ENCODE results near the gene ARHGAP22.

ARHGAP22 gene

DNA sequence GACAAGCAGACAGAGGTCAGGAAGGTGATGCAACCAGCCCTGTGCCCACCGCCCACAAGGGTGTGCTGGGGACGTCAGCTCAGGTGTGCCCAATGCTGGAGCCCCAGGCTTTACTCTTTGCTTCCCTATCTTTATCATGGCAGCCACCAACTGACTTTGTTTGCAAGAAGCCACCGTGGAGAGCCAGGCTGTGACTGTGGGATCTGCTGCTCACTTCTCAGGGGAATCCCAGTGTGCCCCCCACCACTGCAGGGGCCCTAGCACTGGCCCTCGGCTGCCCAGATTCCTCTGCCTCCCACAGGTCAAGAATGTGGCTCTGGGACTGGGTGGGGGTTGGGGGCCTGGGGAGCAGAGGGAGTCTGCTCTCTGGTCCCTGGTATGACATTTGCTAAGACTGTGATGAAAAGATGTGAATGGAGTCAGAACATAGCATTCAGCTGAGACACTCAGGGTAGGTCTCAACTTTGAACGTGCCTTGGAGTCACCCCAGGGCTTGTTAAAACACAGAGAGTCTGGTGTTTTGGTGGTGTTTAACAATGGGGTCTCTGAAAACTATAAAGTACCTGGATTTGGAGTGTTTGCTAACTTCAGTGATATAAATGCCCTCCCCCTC, 47.3 kb downstream of the ARHGAP22 start:
- no peaks in the 10 kb centered on the region for H3K36me3 ChIP-seq (replicated peaks; ENCODE audit: insufficient read depth, low read length)
- no peak overlapping the region for H3K9ac ChIP-seq (ENCODE audit: low read length)
- no peaks in the 10 kb centered on the region for H3K9me3 ChIP-seq (replicated peaks; ENCODE audit: insufficient read depth, low read length)
- no peaks in the 10 kb centered on the region for H3K27me3 ChIP-seq (replicated peaks; ENCODE audit: insufficient read depth, low read length)
- no peaks in the 10 kb centered on the region for H3K9me2 ChIP-seq (replicated peaks; ENCODE audit: insufficient read depth, low read length)
- TF ChIP-seq CTCF (IDR thresholded peaks at IDR 0.05; ENCODE audit: low read length) (no peak), EZH2 (optimal IDR thresholded peaks at IDR 0.05; ENCODE audit: low read depth, low read length) (no peak), EZH2phosphoT487 (IDR thresholded peaks at IDR 0.05; ENCODE audit: low read length) (no peak)
- H3K4me1 ChIP-seq (ENCODE audit: low read length): no peaks in the 10 kb centered on the region
- H3K4me3 ChIP-seq (ENCODE audit: low read length): no peak overlapping the region
- no peaks in the 10 kb centered on the region for H4K20me1 ChIP-seq (ENCODE audit: insufficient read depth, low read length)
- no peak overlapping the region for H3K27ac ChIP-seq (ENCODE audit: low read length)
- no peaks in the 10 kb centered on the region for H3K79me2 ChIP-seq (ENCODE audit: low read length)
- no peak overlapping the region for H2AFZ ChIP-seq (ENCODE audit: low read length)
- H3K4me2 ChIP-seq (ENCODE audit: low read depth, low read length): no peak overlapping the region
- H3F3A ChIP-seq (ENCODE audit: insufficient read depth, low read length): no peaks in the 10 kb centered on the region
- no peak for DNase-seq

GRCh38 chr10:48556713-48557112, 48.2 kb downstream of the ARHGAP22 start:
- no peak overlapping the region for H3K4me3 ChIP-seq (ENCODE audit: low read length)
- H3K27ac ChIP-seq (ENCODE audit: low read length): no peak overlapping the region
- H3K9me2 ChIP-seq (replicated peaks; ENCODE audit: insufficient read depth, low read length): no peaks in the 10 kb centered on the region
- H3K36me3 ChIP-seq (replicated peaks; ENCODE audit: insufficient read depth, low read length): no peaks in the 10 kb centered on the region
- H4K20me1 ChIP-seq (ENCODE audit: insufficient read depth, low read length): no peaks in the 10 kb centered on the region
- H2AFZ ChIP-seq (ENCODE audit: low read length): no peak overlapping the region
- H3F3A ChIP-seq (ENCODE audit: insufficient read depth, low read length): no peaks in the 10 kb centered on the region
- H3K79me2 ChIP-seq (ENCODE audit: low read length): no peaks in the 10 kb centered on the region
- no peak overlapping the region for H3K9ac ChIP-seq (ENCODE audit: low read length)
- no peaks in the 10 kb centered on the region for H3K9me3 ChIP-seq (replicated peaks; ENCODE audit: insufficient read depth, low read length)
- H3K4me1 ChIP-seq (ENCODE audit: low read length): no peaks in the 10 kb centered on the region
- H3K4me2 ChIP-seq (ENCODE audit: low read depth, low read length): no peak overlapping the region
- TF ChIP-seq CTCF (IDR thresholded peaks at IDR 0.05; ENCODE audit: low read length) (no peak), EZH2 (optimal IDR thresholded peaks at IDR 0.05; ENCODE audit: low read depth, low read length) (no peak), EZH2phosphoT487 (IDR thresholded peaks at IDR 0.05; ENCODE audit: low read length) (no peak)
- H3K27me3 ChIP-seq (replicated peaks; ENCODE audit: insufficient read depth, low read length): no peaks in the 10 kb centered on the region
- DNase-seq: no peak

DNA sequence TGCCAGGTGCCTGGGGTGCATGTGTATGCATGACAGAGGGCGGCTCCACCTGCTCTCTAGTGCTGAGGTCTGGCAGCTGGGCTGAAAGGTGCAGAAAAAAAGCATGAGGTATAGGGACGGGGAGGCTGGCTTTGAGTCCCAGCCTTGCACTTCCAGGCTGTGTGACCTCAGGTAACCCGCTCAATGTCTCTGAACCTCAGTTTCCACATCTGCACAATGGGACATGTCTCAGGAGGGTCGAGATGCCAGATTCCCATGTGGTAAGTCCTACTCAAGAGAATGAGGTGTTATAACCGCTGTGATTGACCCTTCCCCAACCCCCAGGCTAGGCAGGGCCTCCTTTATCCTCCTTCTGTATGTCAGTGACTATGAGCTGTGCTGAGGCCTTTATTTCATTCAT, 48.8 kb downstream of the ARHGAP22 start:
- DNase-seq: no peak

More for the DNA sequence above, 48.8 kb downstream of the ARHGAP22 start:
- Histone ChIP-seq H3K36me3 (replicated peaks; ENCODE audit: insufficient read depth, low read length) (no peaks in the 10 kb centered on the region), H3K27ac (ENCODE audit: low read length) (no peak overlapping the region), H3K9me2 (replicated peaks; ENCODE audit: insufficient read depth, low read length) (no peaks in the 10 kb centered on the region), H2AFZ (ENCODE audit: low read length) (no peak overlapping the region), H3K79me2 (ENCODE audit: low read length) (no peaks in the 10 kb centered on the region), H3K4me1 (ENCODE audit: low read length) (0 out of 2 replicates have a peak, but pooled peaks cover 4% of the 10 kb centered on the region), H4K20me1 (ENCODE audit: insufficient read depth, low read length) (no peaks in the 10 kb centered on the region), H3K27me3 (replicated peaks; ENCODE audit: insufficient read depth, low read length) (no peaks in the 10 kb centered on the region), H3K9ac (ENCODE audit: low read length) (no peak overlapping the region), H3K4me2 (ENCODE audit: low read depth, low read length) (no peak overlapping the region), H3K4me3 (ENCODE audit: low read length) (no peak overlapping the region), H3K9me3 (replicated peaks; ENCODE audit: insufficient read depth, low read length) (no peaks in the 10 kb centered on the region), H3F3A (ENCODE audit: insufficient read depth, low read length) (no peaks in the 10 kb centered on the region)
- TF ChIP-seq EZH2phosphoT487 (IDR thresholded peaks at IDR 0.05; ENCODE audit: low read length): no peak
- TF ChIP-seq EZH2 (optimal IDR thresholded peaks at IDR 0.05; ENCODE audit: low read depth, low read length): no peak
- TF ChIP-seq CTCF (IDR thresholded peaks at IDR 0.05; ENCODE audit: low read length): no peak

All from MM.1S (cell line).